ENCODE data around the gene NPM3.

Gene NPM3

GRCh38 chr10:101817337-101818118 lies 34.3 kb upstream of the NPM3 start:
- TF ChIP-seq, protein P1, sequence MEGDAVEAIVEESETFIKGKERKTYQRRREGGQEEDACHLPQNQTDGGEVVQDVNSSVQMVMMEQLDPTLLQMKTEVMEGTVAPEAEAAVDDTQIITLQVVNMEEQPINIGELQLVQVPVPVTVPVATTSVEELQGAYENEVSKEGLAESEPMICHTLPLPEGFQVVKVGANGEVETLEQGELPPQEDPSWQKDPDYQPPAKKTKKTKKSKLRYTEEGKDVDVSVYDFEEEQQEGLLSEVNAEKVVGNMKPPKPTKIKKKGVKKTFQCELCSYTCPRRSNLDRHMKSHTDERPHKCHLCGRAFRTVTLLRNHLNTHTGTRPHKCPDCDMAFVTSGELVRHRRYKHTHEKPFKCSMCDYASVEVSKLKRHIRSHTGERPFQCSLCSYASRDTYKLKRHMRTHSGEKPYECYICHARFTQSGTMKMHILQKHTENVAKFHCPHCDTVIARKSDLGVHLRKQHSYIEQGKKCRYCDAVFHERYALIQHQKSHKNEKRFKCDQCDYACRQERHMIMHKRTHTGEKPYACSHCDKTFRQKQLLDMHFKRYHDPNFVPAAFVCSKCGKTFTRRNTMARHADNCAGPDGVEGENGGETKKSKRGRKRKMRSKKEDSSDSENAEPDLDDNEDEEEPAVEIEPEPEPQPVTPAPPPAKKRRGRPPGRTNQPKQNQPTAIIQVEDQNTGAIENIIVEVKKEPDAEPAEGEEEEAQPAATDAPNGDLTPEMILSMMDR (conservative IDR thresholded peaks at IDR 0.05; ENCODE audit: low read length) = no peak
- H3K4me3 ChIP-seq (ENCODE audit: low read length) = peak overlapping the region; percentile 100
- peak; percentile 94 for DNase-seq (ENCODE audit: low read depth)

DNA sequence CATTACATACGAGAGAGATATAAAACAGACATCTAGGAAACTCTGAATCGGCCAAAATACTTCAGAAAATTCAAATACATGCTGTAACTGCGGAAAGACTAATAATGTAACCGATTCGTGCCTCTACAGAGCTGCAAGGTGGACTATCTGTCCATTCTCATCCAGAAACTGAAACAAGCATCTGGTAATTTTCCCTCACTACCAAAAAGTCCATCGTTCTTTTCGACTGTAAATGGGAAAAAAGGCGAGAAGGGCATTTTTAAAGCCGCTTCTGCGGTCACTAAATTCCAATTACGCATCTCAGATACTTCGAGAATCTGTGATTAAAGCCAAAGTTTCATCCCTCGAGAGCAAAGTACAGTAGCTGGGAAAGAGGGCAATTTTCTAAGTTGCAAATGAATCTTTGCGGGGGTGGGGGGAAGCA lies 33.7 kb upstream of the NPM3 start:
- peak overlapping the region; percentile 100 for H3K4me3 ChIP-seq (ENCODE audit: low read length)
- TF ChIP-seq, protein P1 (conservative IDR thresholded peaks at IDR 0.05; ENCODE audit: low read length) = no peak
- DNase-seq (ENCODE audit: low read depth) = peak; percentile 16

GRCh38 chr10:101816376-101816775 lies 33.1 kb upstream of the NPM3 start:
- DNase-seq (ENCODE audit: low read depth) = no peak
- peak overlapping the region; percentile 100 for H3K4me3 ChIP-seq (ENCODE audit: low read length)
- TF ChIP-seq, protein P1 (conservative IDR thresholded peaks at IDR 0.05; ENCODE audit: low read length) = no peak

DNA sequence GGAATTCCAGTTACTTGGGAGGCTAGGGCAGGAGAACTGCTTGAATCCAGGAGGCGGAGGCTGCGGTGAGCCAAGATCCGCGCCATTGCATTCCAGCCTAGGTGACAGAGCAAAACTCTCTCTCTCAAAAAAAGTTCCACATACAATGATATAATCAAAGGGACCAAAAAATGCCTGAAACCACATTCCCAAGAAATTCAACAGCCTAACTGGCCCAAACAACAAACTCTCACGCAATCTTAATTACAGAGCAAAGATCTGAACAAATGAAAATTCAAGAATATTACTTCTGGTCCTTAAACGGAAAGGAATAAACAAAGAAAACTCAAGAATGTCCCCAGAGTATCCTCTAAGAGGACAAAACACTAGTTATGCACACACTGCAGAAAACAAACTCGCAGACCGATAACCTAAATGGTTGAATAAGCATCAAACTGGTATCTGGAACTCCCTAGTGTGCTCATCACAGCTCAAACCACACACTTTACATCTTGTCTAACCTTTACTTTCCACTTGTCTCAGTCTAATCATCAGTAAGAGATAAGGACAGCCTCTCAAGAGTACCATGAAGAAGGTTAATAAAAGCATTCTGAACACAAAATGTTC lies 31.3 kb upstream of the NPM3 start:
- peak; percentile 55 for DNase-seq (ENCODE audit: low read depth)
- H3K4me3 ChIP-seq (ENCODE audit: low read length) = peak overlapping the region; percentile 100
- TF ChIP-seq, protein P1 (conservative IDR thresholded peaks at IDR 0.05; ENCODE audit: low read length) = no peak

DNA sequence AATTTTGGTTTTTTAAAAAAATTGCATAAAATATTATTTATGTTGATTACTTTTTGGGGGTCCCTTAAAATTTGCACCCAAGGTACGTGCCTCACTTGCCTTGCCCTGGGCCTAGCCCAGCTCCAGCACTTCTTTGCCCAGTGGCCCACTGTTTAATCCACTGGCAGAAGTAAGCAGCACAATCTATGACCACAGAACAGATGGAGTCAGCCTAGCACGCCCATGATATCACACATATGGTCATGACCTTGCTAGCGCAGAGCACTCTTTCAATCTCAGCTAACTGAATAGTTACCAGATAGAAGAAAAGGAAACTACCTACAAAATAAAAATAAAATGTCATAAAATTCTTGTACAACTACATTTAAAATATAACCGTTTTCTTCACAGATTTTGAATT lies 29.4 kb upstream of the NPM3 start:
- DNase-seq (ENCODE audit: low read depth) = peak; percentile 17
- TF ChIP-seq, protein P1 (conservative IDR thresholded peaks at IDR 0.05; ENCODE audit: low read length) = no peak
- H3K4me3 ChIP-seq (ENCODE audit: low read length) = no peak overlapping the region

GRCh38 chr10:101807158-101807557 lies 23.9 kb upstream of the NPM3 start:
- TF ChIP-seq, protein P1 (conservative IDR thresholded peaks at IDR 0.05; ENCODE audit: low read length) = no peak
- DNase-seq (ENCODE audit: low read depth) = no peak

GRCh38 chr10:101803511-101803910 lies 20.3 kb upstream of the NPM3 start:
- TF ChIP-seq, protein P1 (conservative IDR thresholded peaks at IDR 0.05; ENCODE audit: low read length) = no peak
- no peak for DNase-seq (ENCODE audit: low read depth)
- no peak overlapping the region for H3K4me3 ChIP-seq (ENCODE audit: low read length)

More at GRCh38 chr10:101807158-101807557, 23.9 kb upstream of the NPM3 start:
- H3K4me3 ChIP-seq (ENCODE audit: low read length) = no peak overlapping the region
